H9 (cell line): ENCODE measurements around the gene LATS2. TPM values are rescaled to one million over a fixed set of nuclear protein-coding genes. Genes with fewer than 3 reads are reported as not detected.

Experiments used
- DNase-seq: peaks from one replicate; pipeline ENCODE4 v3.0.0-alpha.2; 2017
- H2AFZ ChIP-seq: one replicate; pipeline ENCODE4 v1.6.1; 2013; ENCODE audit warnings: mild to moderate bottlenecking, low read length, control low read depth, moderate library complexity
- H2AK5ac ChIP-seq: 2 replicates; pipeline ENCODE4 v1.6.1; 2013; ENCODE audit warnings: low read length, control low read depth, mixed read lengths; ENCODE audit not compliant: insufficient read length
- H2BK120ac ChIP-seq: one replicate; pipeline ENCODE4 v1.6.1; 2013; ENCODE audit warnings: low read depth, mild to moderate bottlenecking, low read length, control low read depth, inconsistent platforms; ENCODE audit not compliant: poor library complexity, severe bottlenecking
- H2BK12ac ChIP-seq: 2 replicates; pipeline ENCODE4 v1.6.1; 2013; ENCODE audit warnings: low read length, control low read depth, mixed read lengths, low read depth; ENCODE audit not compliant: insufficient read length
- H2BK15ac ChIP-seq: 2 replicates; pipeline ENCODE4 v1.6.1; 2013; ENCODE audit warnings: low read depth, low read length, control low read depth
- H2BK20ac ChIP-seq: one replicate; pipeline ENCODE4 v1.6.1; 2013; ENCODE audit warnings: low read depth, mild to moderate bottlenecking, low read length, control low read depth, inconsistent platforms; ENCODE audit not compliant: poor library complexity, severe bottlenecking
- H2BK5ac ChIP-seq: 2 replicates; pipeline ENCODE4 v1.6.1; 2013; ENCODE audit warnings: low read length, control low read depth, mixed read lengths; ENCODE audit not compliant: insufficient read length
- H3K14ac ChIP-seq: 2 replicates; pipeline ENCODE4 v1.6.1; 2013; ENCODE audit warnings: low read length, control low read depth; ENCODE audit not compliant: insufficient read depth
- H3K18ac ChIP-seq: 2 replicates; pipeline ENCODE4 v1.6.1; 2013; ENCODE audit warnings: low read depth, mild to moderate bottlenecking, mixed read lengths, low read length, control low read depth; ENCODE audit not compliant: insufficient read length
- H3K23ac ChIP-seq: 2 replicates; pipeline ENCODE4 v1.6.1; 2013; ENCODE audit warnings: low read length, control low read depth, mixed read lengths, low read depth; ENCODE audit not compliant: insufficient read length
- H3K23me2 ChIP-seq: 2 replicates; pipeline ENCODE4 v1.6.1; 2013; ENCODE audit warnings: low read depth, mild to moderate bottlenecking, mixed read lengths, low read length, control low read depth; ENCODE audit not compliant: insufficient read length, poor library complexity, severe bottlenecking
- H3K27ac ChIP-seq: 2 replicates; pipeline ENCODE4 v1.5.1; 2013; ENCODE audit warnings: low read length, control low read depth, mixed read lengths, low read depth; ENCODE audit not compliant: insufficient read length
- H3K27me3 ChIP-seq: 2 replicates; pipeline ENCODE4 v1.6.1; 2013; ENCODE audit warnings: low read length, control low read depth, inconsistent platforms; ENCODE audit not compliant: insufficient read depth
- H3K4ac ChIP-seq: 2 replicates; pipeline ENCODE4 v1.6.1; 2013; ENCODE audit warnings: low read depth, mild to moderate bottlenecking, control low read depth, inconsistent platforms, low read length, moderate library complexity
- H3K4me1 ChIP-seq: 2 replicates; pipeline ENCODE4 v1.6.1; 2013; ENCODE audit warnings: low read length, control low read depth, inconsistent platforms; ENCODE audit not compliant: insufficient read depth
- H3K4me2 ChIP-seq: 2 replicates; pipeline ENCODE4 v1.6.1; 2013; ENCODE audit warnings: low read length, control low read depth, mixed read lengths; ENCODE audit not compliant: insufficient read length, insufficient read depth
- H3K56ac ChIP-seq: 2 replicates; pipeline ENCODE4 v1.6.1; 2013; ENCODE audit warnings: low read depth, mild to moderate bottlenecking, mixed read lengths, low read length, control low read depth; ENCODE audit not compliant: insufficient read length
- H3K79me1 ChIP-seq: 2 replicates; pipeline ENCODE4 v1.6.1; 2013; ENCODE audit warnings: low read depth, mild to moderate bottlenecking, moderate library complexity, low read length, control low read depth, inconsistent platforms; ENCODE audit not compliant: insufficient read depth, poor library complexity, severe bottlenecking
- H3K79me2 ChIP-seq: 2 replicates; pipeline ENCODE4 v1.6.1; 2013; ENCODE audit warnings: low read length, control low read depth, inconsistent platforms; ENCODE audit not compliant: insufficient read depth
- H3K9ac ChIP-seq: 2 replicates; pipeline ENCODE4 v1.6.1; 2013; ENCODE audit warnings: low read length, control low read depth, mixed read lengths; ENCODE audit not compliant: insufficient read length; ENCODE audit errors: extremely low read depth
- H3K9me3 ChIP-seq: one replicate; pipeline ENCODE4 v1.6.1; 2013; ENCODE audit warnings: low read depth, low read length, inconsistent platforms; ENCODE audit not compliant: control insufficient read depth
- H3T11ph ChIP-seq: one replicate; pipeline ENCODE4 v1.6.1; 2013; ENCODE audit warnings: mild to moderate bottlenecking, low read length, control low read depth, inconsistent platforms
- H4K20me1 ChIP-seq: one replicate; pipeline ENCODE4 v1.6.1; 2013; ENCODE audit not compliant: control insufficient read depth, insufficient read length, insufficient read depth
- H4K5ac ChIP-seq: 2 replicates; pipeline ENCODE4 v1.6.1; 2013; ENCODE audit warnings: low read depth, mild to moderate bottlenecking, mixed read lengths, low read length, control low read depth; ENCODE audit not compliant: insufficient read length
- H4K8ac ChIP-seq: replicated peaks from 2 replicates; pipeline ENCODE4 v1.6.1; 2013; ENCODE audit warnings: low read length, control low read depth, mixed read lengths, low read depth; ENCODE audit not compliant: insufficient read length
- H4K91ac ChIP-seq: 2 replicates; pipeline ENCODE4 v1.6.1; 2013; ENCODE audit warnings: low read depth, mild to moderate bottlenecking, moderate library complexity, mixed read lengths, low read length, control low read depth; ENCODE audit not compliant: insufficient read length
- H3K27ac Mint-ChIP-seq, 3 experiments: 2 replicates in 2 of 3; 3 replicates in 1 of 3; pipeline ENCODE4 v1.8.0; 2020 to 2021; ENCODE audit warnings: mixed read lengths in 3 of 3, mild to moderate bottlenecking in 1 of 3, moderate library complexity in 1 of 3
- H3K27me3 Mint-ChIP-seq: 2 replicates; pipeline ENCODE4 v1.8.0; 2021; ENCODE audit warnings: low read depth, mild to moderate bottlenecking, moderate library complexity, mixed read lengths
- H3K36me3 Mint-ChIP-seq, 3 experiments: 2 replicates in 2 of 3; 3 replicates in 1 of 3; pipeline ENCODE4 v1.8.0; 2020 to 2021; ENCODE audit warnings: low read depth in 3 of 3, mixed read lengths in 3 of 3; ENCODE audit not compliant: insufficient read depth in 1 of 3
- H3K4me1 Mint-ChIP-seq, 2 experiments: 2 replicates each; pipeline ENCODE4 v1.8.0; 2020; ENCODE audit warnings: mixed read lengths in 2 of 2
- H3K4me3 Mint-ChIP-seq, 2 experiments: 2 replicates in 1 of 2; 3 replicates in 1 of 2; pipeline ENCODE4 v1.8.0; 2020 to 2021; ENCODE audit warnings: mild to moderate bottlenecking in 2 of 2, mixed read lengths in 2 of 2, moderate library complexity in 1 of 2
- H3K9me3 Mint-ChIP-seq, 2 experiments: 2 replicates in 1 of 2; 3 replicates in 1 of 2; pipeline ENCODE4 v1.8.0; 2020; ENCODE audit warnings: mild to moderate bottlenecking in 2 of 2, mixed read lengths in 2 of 2, moderate library complexity in 1 of 2
- WGBS: extraction: QIAGEN DNeasy Blood & Tissue Kit; methylation state at CpG from one replicate; pipeline ENCODE4 v1.1.7; 2013; ENCODE audit warnings: missing lambda C conversion rate, low lambda C conversion rate, mixed read lengths; ENCODE audit not compliant: insufficient read length; ENCODE audit errors: extremely low coverage; 5-methylcytosine and 5-hydroxymethylcytosine counted together
- total RNA-seq: library from RNA; stranded (reverse); gene quantifications from 2 replicates; pipeline ENCODE4 v1.2.1, GENCODE V29; 2021
- TF ChIP-seq, protein P1 (sequence below): fragments of 200-600 bp; sonication (generic); conservative IDR thresholded peaks from 3 replicates; pipeline ENCODE4 v1.8.0; 2021; ENCODE audit warnings: antibody characterized with exemption, mild to moderate bottlenecking

Gene LATS2
- total RNA-seq, 1 experiment from 2014 or later: 20.0 TPM

DNA sequence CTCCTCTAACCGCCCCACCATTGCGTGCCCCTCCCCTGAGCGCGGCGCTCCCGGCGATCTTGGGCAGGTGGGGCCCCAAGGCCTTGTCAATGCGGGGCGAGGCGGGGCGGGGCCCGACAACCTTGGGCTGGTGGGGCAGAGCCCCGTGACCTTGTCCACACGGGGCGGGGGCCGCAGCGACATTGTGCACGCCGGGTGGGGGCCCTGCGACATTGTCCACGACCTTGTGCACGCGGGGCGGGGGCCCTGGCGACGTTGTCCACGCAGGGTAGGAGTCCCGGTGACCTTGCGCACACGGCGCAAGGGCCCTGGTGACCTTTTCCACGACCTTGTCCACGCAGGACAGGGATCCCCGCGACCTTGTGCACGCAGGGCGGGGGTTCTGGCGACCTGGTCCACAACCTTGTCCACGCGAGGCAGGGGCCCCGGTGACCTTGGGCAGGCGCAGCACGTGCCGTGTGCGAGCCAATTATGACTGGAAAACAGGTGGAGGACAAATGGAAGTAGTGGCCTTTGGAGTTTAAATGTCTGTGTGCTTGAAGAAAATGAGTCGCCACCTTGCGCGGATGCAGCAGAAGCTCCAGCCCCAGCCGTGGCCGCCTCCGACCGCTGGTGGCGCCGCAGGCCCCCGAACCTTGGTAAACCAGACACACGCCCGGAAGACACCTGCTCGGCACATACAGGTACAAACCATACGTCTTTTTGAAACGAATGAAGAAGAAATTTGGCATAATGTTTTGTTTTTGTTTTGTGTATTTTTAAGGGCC lies 62.6 kb downstream of the LATS2 start:
- Histone ChIP-seq H4K5ac (no peak overlapping the region), H2BK15ac (no peak overlapping the region), H3K79me1 (peaks cover 7% of the 10 kb centered on the region), H2AK5ac (no peak overlapping the region), H3T11ph (no peak overlapping the region), H3K18ac (peak overlapping the region; percentile 5), H4K8ac (no peak overlapping the region), H4K91ac (no peak overlapping the region), H3K23me2 (no peaks in the 10 kb centered on the region), H2BK20ac (no peak overlapping the region), H3K27ac (no peak overlapping the region), H3K27me3 (no peaks in the 10 kb centered on the region), H3K56ac (no peak overlapping the region), H2BK120ac (no peak overlapping the region), H3K4me2 (no peak overlapping the region), H2BK12ac (no peak overlapping the region), H3K23ac (no peak overlapping the region), H3K79me2 (peaks cover 11% of the 10 kb centered on the region; the same call in 1 of the 2 replicates), H3K9me3 (no peaks in the 10 kb centered on the region), H2BK5ac (no peak overlapping the region), H2AFZ (no peak overlapping the region), H3K14ac (no peak overlapping the region), H3K4ac (no peak overlapping the region), H4K20me1 (no peaks in the 10 kb centered on the region), H3K9ac (no peak overlapping the region), H3K4me1 (peaks cover 6% of the 10 kb centered on the region; the same call in 1 of the 2 replicates)
- H3K9me3 Mint-ChIP-seq: peaks cover 0 to 4% of the 10 kb centered on the region in 2 experiments; a peak in 1 of 5 replicates
- no CpG with 5 or more reads among the region's 60 CpGs for WGBS
- H3K27ac Mint-ChIP-seq: peak overlapping the region in 1 of 3 experiments; percentile 61; a peak in 1 of 7 replicates
- TF ChIP-seq, protein P1, sequence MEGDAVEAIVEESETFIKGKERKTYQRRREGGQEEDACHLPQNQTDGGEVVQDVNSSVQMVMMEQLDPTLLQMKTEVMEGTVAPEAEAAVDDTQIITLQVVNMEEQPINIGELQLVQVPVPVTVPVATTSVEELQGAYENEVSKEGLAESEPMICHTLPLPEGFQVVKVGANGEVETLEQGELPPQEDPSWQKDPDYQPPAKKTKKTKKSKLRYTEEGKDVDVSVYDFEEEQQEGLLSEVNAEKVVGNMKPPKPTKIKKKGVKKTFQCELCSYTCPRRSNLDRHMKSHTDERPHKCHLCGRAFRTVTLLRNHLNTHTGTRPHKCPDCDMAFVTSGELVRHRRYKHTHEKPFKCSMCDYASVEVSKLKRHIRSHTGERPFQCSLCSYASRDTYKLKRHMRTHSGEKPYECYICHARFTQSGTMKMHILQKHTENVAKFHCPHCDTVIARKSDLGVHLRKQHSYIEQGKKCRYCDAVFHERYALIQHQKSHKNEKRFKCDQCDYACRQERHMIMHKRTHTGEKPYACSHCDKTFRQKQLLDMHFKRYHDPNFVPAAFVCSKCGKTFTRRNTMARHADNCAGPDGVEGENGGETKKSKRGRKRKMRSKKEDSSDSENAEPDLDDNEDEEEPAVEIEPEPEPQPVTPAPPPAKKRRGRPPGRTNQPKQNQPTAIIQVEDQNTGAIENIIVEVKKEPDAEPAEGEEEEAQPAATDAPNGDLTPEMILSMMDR: no peak
- H3K4me1 Mint-ChIP-seq: peaks cover 20 to 22% of the 10 kb centered on the region in 2 experiments
- no peaks in the 10 kb centered on the region for H3K27me3 Mint-ChIP-seq
- DNase-seq: peak; percentile 59
- peaks cover 4 to 22% (median 9%) of the 10 kb centered on the region in 3 experiments; a peak in 6 of 7 replicates for H3K36me3 Mint-ChIP-seq
- H3K4me3 Mint-ChIP-seq: no peak overlapping the region
